DND-41 (cell line): ENCODE data around the gene ISYNA1.

Experiments used
- ATAC-seq: fragments of 200-7000 bp; cut with Tn5 transposase; 3 replicates; pipeline ENCODE4 v1.9.1; 2021; ENCODE audit warnings: low read depth; ENCODE audit not compliant: insufficient read depth
- DNase-seq: peaks from one replicate; pipeline ENCODE4 v3.0.0-alpha.2; 2020
- H2AFZ ChIP-seq: 2 replicates; pipeline ENCODE4 v1.6.0; 2012; ENCODE audit warnings: low read depth, low read length
- H3K27ac ChIP-seq: 2 replicates; pipeline ENCODE4 v1.5.1; 2012; ENCODE audit warnings: low read length, inconsistent platforms
- H3K27me3 ChIP-seq: fragments of 200-600 bp; sonication (generic); 2 replicates; pipeline ENCODE4 v1.6.0; 2012; ENCODE audit warnings: low read length, mild to moderate bottlenecking, inconsistent platforms; ENCODE audit not compliant: insufficient read depth, poor library complexity
- H3K36me3 ChIP-seq: 2 replicates; pipeline ENCODE4 v1.5.1; 2012; ENCODE audit warnings: low read length, inconsistent platforms; ENCODE audit not compliant: insufficient read depth
- H3K4me1 ChIP-seq: 2 replicates; pipeline ENCODE4 v1.5.1; 2012; ENCODE audit warnings: mild to moderate bottlenecking, low read length; ENCODE audit not compliant: insufficient read depth
- H3K4me2 ChIP-seq: 2 replicates; pipeline ENCODE4 v1.6.0; 2012; ENCODE audit warnings: mild to moderate bottlenecking, moderate library complexity, low read length, inconsistent platforms; ENCODE audit not compliant: insufficient read depth
- H3K4me3 ChIP-seq, 2 experiments: fragments of 200-600 bp in 1 of 2; shearing (Covaris generic) in 1 of 2; 2 replicates each; pipeline ENCODE4 v1.5.1; 2012 to 2016; ENCODE audit warnings: inconsistent platforms in 2 of 2, low read length in 2 of 2, mild to moderate bottlenecking in 2 of 2, low read depth in 1 of 2, moderate library complexity in 1 of 2
- H3K79me2 ChIP-seq: 2 replicates; pipeline ENCODE4 v1.6.0; 2012; ENCODE audit warnings: low read length, inconsistent platforms; ENCODE audit not compliant: insufficient read depth
- H3K9ac ChIP-seq: 2 replicates; pipeline ENCODE4 v1.6.0; 2012; ENCODE audit warnings: low read depth, mild to moderate bottlenecking, inconsistent platforms, low read length, moderate library complexity
- H3K9me3 ChIP-seq: 2 replicates; pipeline ENCODE4 v1.5.1; 2012; ENCODE audit warnings: low read length, moderate library complexity, mild to moderate bottlenecking, inconsistent platforms; ENCODE audit not compliant: insufficient read depth, severe bottlenecking
- H4K20me1 ChIP-seq: 2 replicates; pipeline ENCODE4 v1.6.0; 2012; ENCODE audit warnings: low read length; ENCODE audit not compliant: insufficient read depth
- EZH2 ChIP-seq: IDR thresholded peaks from 3 replicates; pipeline ENCODE4 v1.6.1; 2012; ENCODE audit warnings: borderline replicate concordance, low read depth, mild to moderate bottlenecking, moderate library complexity, low read length, inconsistent platforms; ENCODE audit not compliant: severe bottlenecking
- TF ChIP-seq, protein P1 (sequence below): IDR thresholded peaks from 2 replicates; pipeline ENCODE4 v1.5.1; 2012; ENCODE audit warnings: borderline replicate concordance, low read length, moderate library complexity, mild to moderate bottlenecking; ENCODE audit not compliant: poor library complexity, severe bottlenecking; ENCODE audit errors: extremely low read depth

Gene ISYNA1

DNA sequence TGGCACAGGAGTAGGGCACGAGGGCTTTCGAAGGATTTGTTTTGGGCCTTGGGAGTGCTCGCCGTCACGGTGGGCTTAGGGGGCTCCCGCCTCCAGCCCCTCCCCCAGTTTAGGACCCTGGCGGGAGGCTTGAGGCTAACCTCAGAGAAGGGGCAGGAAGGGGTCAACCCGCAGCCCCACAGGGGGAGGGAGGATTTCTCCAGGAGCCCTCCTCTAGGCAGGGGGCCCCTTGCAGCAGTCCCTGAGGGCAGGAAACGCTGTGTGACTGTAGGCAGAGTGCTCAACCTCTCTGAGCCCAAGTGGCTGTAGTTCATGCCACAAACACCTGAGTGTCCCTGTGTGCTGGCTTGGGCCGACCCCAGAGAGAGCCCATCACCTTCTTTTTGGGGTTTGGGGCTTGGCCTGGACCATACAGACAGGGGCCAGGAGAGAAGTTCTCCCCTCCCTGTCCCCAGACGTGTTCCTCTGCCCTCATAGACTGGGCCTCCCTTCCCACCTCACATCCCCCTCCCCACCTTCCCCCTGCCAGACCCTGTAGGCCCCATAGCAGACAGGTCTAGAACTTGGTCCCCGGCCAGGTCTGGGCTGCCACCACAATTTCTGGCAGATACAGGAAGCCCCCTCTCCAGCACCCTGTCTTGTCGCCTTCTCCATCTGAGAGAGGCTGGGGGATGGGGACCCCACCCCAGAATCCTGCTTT, 8.1 kb downstream of the ISYNA1 start:
- H3K27me3 ChIP-seq = no peaks in the 10 kb centered on the region
- TF ChIP-seq, protein P1, sequence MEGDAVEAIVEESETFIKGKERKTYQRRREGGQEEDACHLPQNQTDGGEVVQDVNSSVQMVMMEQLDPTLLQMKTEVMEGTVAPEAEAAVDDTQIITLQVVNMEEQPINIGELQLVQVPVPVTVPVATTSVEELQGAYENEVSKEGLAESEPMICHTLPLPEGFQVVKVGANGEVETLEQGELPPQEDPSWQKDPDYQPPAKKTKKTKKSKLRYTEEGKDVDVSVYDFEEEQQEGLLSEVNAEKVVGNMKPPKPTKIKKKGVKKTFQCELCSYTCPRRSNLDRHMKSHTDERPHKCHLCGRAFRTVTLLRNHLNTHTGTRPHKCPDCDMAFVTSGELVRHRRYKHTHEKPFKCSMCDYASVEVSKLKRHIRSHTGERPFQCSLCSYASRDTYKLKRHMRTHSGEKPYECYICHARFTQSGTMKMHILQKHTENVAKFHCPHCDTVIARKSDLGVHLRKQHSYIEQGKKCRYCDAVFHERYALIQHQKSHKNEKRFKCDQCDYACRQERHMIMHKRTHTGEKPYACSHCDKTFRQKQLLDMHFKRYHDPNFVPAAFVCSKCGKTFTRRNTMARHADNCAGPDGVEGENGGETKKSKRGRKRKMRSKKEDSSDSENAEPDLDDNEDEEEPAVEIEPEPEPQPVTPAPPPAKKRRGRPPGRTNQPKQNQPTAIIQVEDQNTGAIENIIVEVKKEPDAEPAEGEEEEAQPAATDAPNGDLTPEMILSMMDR = no peak
- no peak for TF ChIP-seq EZH2
- peaks cover 24% of the 10 kb centered on the region for H3K4me1 ChIP-seq
- H2AFZ ChIP-seq = no peak overlapping the region
- H3K36me3 ChIP-seq = peaks cover 22% of the 10 kb centered on the region
- no peaks in the 10 kb centered on the region for H3K9me3 ChIP-seq
- H3K4me2 ChIP-seq = peak overlapping the region; percentile 81
- H3K79me2 ChIP-seq = peaks cover 27% of the 10 kb centered on the region
- ATAC-seq = peak; percentile 23
- peaks cover 71% of the 10 kb centered on the region for H4K20me1 ChIP-seq
- H3K4me3 ChIP-seq = peak overlapping the region in 1 of 2 experiments; percentile 55; a peak in 2 of 4 replicates
- H3K27ac ChIP-seq = peak overlapping the region; percentile 69
- H3K9ac ChIP-seq = peak overlapping the region; percentile 56
- peak; percentile 53 for DNase-seq

DNA sequence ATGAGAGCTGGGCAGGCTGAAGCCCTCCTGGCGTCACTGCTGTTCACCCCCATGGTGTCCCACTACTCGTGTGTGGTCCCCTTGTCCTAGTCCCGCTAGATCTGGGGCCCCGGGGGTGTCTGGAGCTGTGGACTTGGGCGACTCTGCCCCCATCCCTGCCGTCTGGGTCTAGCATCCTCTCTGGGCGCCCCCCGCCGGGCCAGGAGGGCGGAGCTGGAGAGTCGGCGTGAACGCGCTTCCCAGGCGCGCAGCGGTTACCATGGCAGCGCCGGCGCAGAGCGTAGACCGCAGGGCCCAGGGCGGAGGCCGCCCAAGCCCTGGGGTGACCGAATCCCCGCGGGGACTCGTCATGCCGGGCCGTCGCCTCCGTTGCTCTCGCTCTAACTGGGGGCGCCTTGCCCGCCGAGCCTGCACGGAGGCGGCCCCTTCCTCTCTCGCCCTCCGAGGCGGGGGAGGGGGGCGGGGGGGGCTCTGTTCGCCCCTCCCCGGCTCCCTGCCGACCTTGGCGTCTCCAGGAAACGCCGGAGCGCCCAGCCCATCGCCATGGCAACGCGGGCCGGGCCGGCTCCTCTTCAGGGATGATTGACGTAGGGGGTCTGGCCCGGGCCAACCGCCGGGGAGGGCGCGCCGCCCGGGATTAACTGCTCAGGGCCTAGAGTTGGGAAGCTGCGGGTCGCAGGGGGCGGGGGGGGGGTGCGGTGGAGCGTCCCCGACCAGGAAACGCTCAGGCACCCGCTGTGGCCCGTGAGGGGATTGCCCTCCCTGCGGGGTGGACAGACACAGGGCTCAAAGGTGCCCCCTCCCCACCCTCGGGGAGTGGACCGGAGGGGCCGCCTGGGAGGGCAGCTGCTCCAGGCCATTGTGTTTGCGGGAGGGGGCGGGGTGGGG, 8.9 kb downstream of the ISYNA1 start:
- Histone ChIP-seq H3K4me3 (peak overlapping the region in 1 of 2 experiments; percentile 55; a peak in 3 of 4 replicates), H3K9me3 (no peaks in the 10 kb centered on the region), H3K9ac (peak overlapping the region; percentile 56), H3K27ac (peak overlapping the region; percentile 69), H3K4me2 (peak overlapping the region; percentile 81), H3K4me1 (peaks cover 24% of the 10 kb centered on the region), H3K36me3 (peaks cover 22% of the 10 kb centered on the region), H3K79me2 (peaks cover 35% of the 10 kb centered on the region), H2AFZ (no peak overlapping the region), H3K27me3 (no peaks in the 10 kb centered on the region), H4K20me1 (peaks cover 74% of the 10 kb centered on the region)
- DNase-seq (peak; percentile 90), ATAC-seq (peak; percentile 83)
- no peak for TF ChIP-seq EZH2
- TF ChIP-seq, protein P1 = peak; percentile 24

DNA sequence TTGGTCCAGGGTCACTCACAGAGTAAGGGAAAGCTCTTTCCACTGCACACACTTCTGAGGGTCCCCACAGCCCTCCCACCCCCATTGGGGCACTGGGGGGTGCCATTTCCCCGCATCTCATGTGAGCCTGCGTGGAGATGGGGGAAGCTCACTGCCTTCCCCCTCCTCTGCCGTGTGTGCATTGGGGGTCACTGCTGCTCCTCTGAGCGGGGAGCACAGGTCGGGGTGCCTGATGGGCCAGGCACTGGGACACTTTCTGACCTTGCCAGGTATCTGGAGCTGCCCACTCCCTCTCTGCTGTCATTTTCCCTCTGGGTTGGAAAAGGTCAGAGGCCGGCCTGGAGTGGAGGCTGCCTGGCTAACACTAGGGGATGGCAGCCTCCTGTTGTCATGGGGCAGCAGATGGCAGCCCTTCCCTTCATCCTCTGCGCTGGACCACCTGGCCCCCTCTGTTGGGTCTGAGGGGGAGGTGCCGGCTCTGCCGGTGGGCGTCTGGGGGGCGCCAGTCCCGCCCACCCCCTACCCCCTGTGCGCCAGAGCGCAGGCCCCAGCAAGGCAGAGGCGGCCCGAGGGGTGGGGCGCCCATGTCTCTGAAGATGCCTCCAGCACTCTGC, 9.7 kb downstream of the ISYNA1 start:
- no peaks in the 10 kb centered on the region for H3K27me3 ChIP-seq
- H4K20me1 ChIP-seq = peaks cover 81% of the 10 kb centered on the region
- no peak for TF ChIP-seq EZH2
- TF ChIP-seq, protein P1 = no peak
- peaks cover 42% of the 10 kb centered on the region for H3K79me2 ChIP-seq
- H2AFZ ChIP-seq = no peak overlapping the region
- H3K4me1 ChIP-seq = peaks cover 27% of the 10 kb centered on the region
- H3K36me3 ChIP-seq = peaks cover 22% of the 10 kb centered on the region
- ATAC-seq (no peak), DNase-seq (no peak)
- peak overlapping the region; percentile 81 for H3K4me2 ChIP-seq
- no peaks in the 10 kb centered on the region for H3K9me3 ChIP-seq
- peak overlapping the region in 1 of 2 experiments; percentile 55; a peak in 2 of 4 replicates for H3K4me3 ChIP-seq
- no peak overlapping the region for H3K9ac ChIP-seq
- peak overlapping the region; percentile 35 for H3K27ac ChIP-seq
